Measurements from ENCODE around the gene RNF7.
"Not testable (repeated sequence)": the region's sequence is repeated elsewhere in the genome, so short reads cannot be mapped to it uniquely, and the experiment has no call there.

The RNF7 gene

DNA sequence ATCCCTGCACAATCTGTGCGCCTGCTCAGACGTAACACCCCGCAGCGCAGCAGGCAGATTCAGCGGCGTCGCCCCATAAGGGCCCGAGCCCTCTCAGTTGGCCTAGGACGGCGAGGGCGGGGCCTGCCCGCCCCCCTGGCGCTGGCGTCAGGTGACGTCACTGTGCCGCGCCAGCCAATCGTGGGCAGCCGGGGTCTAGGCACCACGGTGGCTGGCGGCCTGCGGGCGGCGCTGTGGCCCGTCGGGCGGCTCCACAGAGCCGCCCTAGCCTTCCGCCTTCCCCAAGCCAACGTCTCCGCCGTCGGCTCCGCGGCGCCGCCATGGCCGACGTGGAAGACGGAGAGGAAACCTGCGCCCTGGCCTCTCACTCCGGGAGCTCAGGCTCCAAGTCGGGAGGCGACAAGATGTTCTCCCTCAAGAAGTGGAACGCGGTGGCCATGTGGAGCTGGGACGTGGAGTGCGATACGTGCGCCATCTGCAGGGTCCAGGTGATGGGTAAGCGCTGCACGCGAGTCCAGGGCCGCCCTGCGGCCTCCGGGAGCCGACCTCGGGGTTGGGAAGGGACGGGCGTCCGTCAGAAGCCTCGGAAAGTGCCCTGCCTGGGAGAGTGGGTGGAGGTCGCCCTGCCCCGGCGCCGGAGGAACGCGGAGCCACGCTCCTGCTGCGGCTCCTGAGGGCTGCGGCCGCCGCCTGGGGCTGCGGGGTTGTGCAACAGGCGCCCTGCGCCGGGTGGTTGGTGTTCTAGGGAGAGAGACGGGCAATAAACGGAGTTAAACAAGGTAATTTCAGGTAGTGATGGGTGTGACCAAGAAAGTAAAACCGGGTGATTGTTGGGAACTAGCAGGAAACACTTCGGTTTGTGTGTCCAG, at the start of gene RNF7:
RNF7 (plus strand) TSS at position 277 of the 869 bp plus-strand sequence; CDS start at position 321, 44 bp downstream.
- DNase-seq (ENCODE audit: low spot score) = peak; percentile 75

DNA sequence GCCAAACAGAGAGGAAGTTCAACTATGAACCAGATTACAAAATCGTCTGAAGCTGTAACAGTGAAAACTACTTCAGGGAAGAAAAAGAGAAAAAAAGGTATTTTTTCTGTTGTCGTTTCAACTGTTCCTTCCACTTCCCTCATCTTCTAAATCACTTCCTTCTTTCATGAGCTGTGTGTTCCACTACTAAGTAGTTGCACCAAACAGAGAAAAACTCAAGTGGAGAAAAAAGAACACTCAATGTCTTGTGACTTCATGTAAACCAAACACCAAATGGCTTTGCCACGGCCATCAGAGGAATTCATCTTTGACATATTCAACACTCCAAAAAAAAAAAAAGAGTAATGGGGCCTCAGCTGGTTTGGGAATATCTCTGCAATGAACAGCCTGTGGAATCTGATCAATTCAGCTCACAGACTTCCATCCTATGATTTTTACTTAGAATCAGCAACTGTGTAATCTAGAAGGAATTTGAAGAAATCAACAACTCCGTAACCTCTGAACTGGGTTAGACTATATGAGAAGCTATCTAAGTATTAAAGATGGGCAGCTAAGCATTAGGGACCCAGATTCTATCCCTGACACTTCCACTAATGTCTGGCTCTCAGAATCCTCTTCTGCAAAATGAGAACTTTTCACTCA, 47.5 kb upstream of the RNF7 start:
- no peak for DNase-seq (ENCODE audit: low spot score)

DNA sequence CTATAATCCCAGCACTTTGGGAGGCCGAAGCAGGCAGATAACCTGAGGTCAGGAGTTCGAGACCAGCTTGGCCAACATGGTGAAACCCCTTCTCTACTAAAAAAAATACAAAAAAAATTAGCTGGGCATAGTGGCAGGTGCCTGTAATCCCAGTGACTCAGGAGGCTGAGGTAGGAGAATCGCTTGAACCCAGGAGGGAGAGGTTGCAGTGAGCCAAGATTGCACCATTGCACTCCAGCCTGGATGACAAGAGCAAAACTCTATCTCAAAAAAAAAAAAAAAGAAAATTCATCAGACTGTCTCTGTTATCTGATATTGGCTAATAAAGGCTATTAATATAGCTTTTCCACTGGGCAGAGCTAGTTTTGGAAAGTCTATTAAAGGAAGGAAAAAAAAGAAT, 46.6 kb upstream of the RNF7 start:
- DNase-seq (ENCODE audit: low spot score) = not testable (repeated sequence)

DNA sequence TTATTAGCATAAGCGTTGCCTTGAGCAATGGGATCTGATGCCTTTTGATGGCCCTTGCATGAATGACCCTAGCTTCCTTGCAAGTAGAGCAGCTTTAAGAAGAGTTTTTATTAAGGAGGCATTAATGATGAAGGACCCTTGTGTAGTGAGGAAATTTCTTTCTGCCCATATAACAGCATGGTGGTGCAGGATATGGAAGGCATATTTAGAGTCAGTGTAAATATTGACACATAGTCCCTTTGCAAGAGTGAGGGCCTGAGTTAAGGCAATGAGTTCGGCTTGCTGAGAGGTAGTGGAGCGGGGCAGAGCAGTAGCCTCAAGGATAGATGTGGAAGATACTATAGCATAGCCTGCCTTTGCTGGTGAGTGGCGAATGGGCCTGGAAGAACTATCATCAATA, 45.1 kb upstream of the RNF7 start:
- DNase-seq (ENCODE audit: low spot score) = not testable (repeated sequence)

DNA sequence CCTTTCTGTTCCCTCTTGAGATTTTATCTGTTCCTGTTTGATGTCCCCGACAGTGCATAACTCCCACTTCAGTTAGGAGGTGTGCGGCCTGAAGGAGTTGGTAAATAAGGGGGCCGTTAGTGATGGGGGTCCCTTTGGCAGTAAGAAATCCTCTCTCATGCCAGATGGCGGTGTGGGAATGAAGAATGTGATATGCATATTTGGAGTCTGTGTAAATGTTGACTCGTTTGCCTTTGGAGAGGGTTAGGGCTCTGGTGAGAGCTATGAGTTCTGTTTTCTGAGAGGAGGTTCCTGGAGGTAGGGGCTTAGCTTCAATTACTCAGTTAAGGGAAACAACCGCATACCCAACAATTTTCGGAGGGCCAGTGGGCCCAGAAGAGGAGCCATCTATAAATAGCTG, 38.8 kb upstream of the RNF7 start:
- DNase-seq (ENCODE audit: low spot score) = no peak

DNA sequence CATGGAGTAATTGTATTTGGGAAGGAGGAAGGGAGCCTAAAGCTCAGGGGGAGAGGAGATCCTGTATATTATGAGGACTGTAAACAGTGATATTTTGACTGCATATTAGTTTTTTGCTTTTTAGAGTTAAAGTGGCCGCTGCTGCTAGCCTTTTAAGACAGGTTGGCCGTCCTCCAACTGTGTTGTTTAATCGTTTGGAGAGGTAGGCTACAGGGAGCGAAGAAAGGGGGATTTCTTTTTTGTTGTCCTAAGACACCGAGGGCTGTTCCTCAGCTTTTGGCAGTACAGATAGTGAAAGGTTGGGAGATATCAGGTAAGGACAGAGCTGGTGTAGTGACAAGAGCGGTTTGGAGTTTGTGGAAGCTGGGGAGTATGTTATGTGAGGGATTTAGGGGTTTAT, 38.2 kb upstream of the RNF7 start:
- DNase-seq (ENCODE audit: low spot score) = no peak

DNA sequence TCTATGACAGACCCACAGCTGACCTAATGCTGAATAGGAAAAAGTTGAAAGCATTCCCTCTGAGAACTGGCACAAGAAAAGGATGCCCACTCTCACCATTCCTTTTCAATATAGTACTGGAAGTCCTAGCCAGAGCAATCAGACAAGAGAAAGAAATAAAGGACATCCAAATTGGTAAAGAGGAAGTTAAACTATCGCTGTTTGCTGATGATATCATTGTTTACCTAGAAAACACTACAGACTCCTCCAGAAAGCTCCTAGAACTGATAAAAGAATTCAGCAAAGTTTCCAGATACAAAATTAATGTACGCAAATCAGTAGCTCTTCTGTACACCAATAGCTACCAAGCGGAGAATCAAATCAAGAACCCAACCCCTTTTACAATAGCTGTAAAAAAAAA, 34.7 kb upstream of the RNF7 start:
- DNase-seq (ENCODE audit: low spot score) = not testable (repeated sequence)

DNA sequence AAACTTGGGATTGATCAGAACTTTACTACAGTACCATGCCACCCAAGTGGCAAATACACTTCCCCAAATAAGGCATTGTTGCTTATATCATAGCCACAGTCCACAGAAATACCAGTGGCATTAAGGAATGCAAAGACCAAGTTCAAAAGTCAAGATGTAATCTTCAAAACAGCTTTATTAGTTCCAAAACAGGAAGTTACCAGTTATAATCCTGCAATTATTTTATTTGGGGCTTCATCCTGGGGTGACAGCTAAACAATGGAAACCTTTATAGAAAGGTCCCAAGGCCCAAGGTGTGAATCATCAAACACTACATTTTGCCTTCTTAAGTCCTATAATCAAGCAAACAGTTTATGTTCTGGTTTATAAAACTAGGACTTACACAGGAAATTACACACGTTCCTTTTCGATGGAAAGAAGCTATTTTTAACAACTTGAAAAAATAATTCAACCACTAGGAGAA, 30.3 kb upstream of the RNF7 start:
- DNase-seq (ENCODE audit: low spot score) = no peak

DNA sequence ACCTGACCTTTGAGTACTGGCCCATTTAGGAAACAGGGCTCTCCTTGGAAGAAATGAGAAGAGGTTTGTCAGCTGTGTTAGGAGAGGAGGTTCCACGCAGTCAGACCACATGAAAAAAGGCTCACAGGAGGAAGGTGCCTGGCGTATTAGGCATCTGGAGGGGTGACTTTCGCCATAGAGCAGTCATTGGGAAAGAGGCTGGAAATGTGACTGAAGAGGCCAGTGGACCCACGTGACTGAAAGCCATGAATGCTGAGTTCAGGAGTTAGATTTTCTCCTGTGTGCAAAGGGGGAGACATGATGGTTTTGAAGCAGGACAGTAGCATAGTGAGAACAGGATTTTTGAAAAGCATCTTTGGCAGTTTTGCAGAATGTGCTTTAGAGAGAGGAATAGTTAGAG, 29.7 kb upstream of the RNF7 start:
- no peak for DNase-seq (ENCODE audit: low spot score)

DNA sequence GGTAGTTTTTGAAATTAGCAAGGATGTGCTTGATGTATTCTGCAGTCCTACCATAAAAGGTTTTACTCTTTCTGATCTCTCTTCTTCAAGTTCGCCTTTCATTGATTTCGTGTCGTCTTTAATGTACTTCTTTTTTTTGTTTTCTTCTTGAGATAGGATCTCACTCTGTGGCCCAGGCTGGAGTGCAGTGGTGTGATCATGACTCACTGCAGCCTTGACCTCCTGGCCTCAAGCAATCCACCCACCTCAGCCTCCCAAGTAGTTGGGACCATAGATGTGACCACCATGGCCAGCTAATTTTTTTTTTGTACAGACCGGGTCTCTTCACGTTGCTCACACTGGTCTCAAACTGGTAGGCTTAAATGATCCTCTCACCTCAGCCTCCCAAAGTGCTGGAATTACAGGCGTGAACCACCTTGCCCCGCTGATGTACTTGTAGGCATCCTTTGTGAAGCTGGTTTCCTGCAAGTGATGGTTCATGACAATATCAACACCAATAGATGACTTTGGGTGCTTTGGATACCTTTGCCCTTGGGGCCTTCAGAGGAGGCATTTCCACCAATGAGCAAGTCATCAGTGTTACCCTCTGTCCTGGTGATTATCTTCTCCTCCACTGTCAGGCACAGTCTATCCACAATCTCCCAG, 28.9 kb upstream of the RNF7 start:
- DNase-seq (ENCODE audit: low spot score) = no peak

DNA sequence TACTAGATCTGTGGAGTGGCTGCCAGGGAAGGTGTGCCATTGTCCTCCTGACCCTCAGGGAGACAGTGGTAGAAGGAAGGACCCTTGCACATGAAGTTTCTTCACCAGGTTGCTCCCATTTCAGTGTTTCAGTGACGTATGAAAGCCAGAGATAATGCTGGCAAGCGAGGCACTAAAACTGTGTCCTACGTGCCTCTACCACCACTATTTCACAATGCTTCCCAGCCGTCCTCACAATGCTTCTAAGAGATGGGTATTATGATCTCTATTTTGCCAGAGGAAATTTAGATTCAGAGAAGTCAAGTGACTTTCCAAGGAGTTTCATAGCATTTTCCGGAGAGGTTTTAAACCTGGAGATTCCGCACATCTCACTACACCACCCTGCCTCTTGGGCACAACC, 28.0 kb upstream of the RNF7 start:
- no peak for DNase-seq (ENCODE audit: low spot score)

DNA sequence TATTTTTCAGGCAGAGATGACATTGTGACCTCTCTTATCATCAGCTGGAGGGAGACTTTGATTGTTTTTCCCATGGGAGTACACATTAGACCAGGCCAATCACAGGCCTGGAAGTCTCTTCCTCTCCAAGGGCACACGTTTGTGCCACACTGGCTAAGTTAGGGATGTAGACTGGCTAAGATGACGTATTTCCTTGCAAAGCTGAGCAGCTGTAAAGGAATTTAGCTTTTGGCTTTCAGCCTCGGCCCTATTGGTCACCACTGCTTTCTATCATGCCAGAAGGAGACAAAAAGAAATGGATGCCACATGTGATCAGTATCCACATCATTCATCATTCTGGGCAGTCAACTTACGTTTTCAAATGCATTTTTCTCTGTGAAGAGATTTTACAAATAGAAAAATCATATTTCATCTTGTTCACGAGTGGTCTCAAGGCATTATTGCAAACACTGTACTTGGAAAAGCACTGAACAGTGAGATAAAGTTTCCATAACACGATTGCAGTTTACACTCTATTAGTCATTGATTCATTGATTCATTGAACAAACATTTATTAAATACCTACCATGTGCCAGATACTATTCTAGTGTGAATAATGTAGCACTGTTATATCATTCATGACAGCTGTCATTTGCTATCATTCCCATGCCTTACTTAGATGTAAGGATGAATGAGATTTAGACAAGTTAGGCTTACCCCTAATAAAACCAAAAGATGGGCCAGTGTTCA, 27.0 kb upstream of the RNF7 start:
- DNase-seq (ENCODE audit: low spot score) = no peak

DNA sequence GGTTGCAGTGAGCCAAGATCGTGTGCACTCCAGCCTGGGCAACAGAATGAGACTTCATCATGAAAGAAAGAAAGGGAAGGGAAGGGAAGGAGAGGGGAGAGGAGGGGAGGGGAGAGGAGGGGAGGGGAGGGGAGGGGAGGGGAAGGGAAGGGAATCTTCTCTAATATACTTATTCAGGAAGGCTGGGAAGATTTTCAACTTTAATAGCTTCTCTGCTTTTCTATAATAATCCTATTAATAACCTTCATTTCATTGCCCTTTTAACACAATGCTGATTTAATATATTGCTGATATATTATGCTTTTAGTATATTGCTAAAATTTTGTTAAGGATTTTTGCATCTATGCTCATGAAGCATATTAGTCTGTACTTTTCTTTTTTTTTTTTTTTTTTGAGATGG, 23.4 kb upstream of the RNF7 start:
- no peak for DNase-seq (ENCODE audit: low spot score)

DNA sequence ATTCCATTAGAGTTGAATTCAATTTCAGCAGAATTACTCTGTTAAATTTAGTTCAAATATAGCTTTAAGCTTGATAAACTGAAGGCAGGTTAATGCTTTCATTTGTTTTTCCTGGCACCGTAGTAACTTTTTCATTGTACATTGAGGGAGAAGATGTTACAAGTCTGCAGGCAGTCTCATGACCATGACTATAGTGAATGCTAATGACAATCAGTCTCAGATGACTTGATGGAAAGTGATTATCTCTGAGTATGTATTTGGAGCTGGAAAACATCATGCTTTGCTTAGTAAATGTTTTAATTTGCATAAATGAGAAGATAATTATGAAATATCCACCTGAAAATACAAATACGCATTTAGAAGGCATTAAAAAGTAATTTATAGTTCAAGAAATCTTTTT, 16.0 kb upstream of the RNF7 start:
- no peak for DNase-seq (ENCODE audit: low spot score)

DNA sequence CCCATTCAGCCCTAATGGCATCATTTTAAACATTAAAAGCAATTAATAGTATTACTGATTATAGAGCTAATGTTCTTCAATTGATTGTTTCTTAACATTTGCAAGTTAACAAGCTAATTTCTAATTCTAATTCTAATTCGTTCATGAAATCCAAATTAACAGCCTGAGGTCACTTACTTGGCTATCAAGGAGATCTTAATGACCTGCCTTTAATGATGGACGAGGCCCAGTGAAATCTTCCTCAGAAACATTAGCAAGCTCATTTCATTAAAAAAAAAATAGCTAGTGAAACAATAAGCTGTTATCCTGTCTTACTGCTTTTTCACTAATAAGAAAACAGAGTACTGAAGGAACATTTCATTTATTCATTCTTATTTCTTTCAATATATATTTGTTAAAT, 15.4 kb upstream of the RNF7 start:
- DNase-seq (ENCODE audit: low spot score) = no peak

DNA sequence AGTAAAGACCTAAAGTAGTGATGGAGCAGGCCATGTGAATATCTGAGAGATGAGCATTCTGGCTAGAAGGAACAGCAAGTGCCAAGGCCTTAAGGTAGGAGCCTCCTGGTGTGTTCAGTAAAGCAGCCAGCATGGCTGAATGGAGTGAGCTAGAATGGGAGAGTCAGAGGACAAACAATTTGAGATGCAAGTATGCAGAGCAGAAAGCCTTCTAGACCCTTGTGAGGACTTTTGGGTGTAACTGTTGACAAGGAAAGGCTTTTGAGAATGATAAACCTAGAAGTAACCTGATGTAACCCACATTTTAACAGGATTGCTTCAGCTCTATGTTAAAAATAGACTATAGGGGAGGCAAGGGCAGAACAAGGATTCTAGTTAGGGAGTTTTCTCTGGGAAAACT, 14.8 kb upstream of the RNF7 start:
- no peak for DNase-seq (ENCODE audit: low spot score)

DNA sequence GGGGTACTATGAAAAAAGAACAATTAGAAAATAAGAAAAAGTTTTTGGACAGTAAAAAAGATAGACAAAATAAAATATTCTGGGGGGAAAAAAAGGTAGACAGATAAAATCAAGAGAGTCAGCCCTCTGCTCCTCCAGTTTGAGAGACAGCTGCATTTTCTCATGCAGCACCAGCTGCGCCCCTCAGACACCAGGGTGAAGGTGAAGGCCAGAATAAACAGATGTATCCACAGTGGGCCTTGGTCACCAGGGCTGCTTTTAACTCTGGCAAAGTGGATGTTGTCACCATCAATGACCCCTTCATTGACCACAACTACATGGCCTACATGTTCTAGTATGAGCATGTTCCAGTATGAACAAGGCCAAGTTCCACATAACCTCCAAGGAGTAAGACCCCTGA, 13.9 kb upstream of the RNF7 start:
- DNase-seq (ENCODE audit: low spot score) = no peak

DNA sequence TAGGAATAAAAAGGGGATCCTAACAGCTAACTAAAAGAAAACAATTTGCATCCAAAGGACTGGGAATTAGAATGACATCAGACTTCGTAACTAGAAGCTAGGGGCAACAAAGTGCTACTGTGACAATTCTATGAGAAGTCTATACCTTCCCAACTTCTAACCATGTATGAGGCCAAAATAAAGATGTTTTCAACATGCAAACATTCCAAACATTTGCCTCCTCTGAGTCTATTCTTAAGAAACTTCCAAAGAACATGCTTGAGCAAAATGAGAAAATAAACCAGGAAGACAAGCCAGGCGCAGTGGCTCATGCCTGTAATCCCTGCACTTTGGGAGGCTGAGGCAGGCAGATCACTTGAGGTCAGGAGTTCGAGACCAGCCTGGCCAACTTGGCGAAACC, 13.1 kb upstream of the RNF7 start:
- DNase-seq (ENCODE audit: low spot score) = no peak

DNA sequence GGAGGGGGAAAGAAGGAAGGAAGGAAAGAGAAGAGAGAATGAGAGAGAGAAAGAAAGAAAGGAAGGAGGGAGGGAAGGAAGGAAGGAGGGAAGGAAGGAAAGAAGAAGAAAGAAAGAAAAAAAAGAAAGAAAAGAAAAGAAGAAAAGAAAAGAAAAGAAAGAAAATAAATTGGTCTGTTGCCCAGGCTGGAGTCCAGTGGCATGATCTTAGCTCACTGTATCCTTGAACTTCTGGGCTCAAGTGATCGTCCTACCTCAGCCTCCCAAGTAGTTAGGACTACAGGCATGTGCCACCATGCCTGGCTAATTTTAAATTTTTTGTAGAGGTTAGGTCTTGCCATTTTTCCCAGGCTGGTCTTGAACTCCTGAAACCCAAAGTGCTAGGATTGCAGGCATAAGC, 11.6 kb upstream of the RNF7 start:
- DNase-seq (ENCODE audit: low spot score) = no peak

DNA sequence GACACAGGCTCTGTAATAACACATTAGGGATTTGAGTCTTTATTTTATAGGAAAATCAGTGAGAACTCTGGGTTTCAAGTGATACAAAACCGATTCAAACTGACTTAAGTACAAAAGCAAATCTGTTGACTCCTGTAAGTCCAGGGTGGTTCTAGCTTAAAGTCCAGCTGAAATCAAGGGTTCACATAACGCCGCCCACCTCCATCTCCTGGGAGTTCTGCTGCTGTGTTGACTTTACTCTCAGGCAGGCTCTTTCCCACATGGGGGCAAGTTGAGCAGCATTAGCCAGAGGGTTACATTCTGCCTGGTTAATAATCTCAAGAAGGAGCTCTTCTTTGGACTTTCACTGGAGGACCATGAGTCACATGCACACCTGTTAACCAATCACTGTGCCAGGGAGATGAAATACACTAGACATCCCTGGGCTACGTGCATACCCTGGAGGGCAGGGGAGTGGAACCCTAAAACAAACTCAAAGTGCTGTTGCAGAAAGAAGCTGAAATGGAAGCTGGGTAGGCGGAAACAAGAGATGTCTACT, 9.7 kb upstream of the RNF7 start:
- DNase-seq (ENCODE audit: low spot score) = peak; percentile 34

DNA sequence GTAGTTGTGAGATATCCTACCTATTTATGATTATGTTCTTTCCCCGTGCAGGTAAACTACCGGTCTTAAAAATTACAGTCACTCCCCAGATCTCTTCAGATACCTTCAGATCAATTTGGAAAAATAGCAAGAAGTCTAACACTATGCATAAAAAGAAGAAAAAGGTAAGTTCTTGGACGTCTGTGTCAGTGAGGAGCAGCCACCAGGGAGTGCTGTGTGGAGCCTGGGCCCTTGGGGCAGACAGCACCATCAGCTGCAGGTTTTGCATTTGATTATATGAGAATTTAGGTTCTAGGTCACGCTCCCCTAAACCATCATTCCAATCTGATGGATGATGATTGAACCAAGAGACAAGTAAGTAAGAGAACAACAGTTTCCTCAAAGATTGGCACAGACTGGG, 8.9 kb upstream of the RNF7 start:
- no peak for DNase-seq (ENCODE audit: low spot score)

DNA sequence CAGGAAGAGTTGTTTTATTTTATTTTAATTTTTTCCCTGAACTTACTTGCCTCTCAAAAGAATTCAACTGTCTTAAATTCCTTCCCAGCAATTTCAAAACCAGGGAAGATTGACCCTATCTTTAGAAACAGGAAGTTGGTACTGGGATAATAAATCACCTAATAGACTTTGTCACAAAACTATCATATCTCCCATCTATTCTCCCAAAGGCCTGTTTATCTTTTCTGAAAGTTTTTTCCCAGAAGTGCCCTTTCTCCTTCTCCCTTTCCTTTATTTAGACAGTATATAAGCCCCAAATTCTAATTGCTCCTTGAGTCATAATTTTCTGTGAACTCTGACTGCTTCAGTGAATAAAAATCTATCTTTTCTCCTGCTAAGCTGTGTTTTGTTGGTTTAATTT, 2.9 kb upstream of the RNF7 start:
- no peak for DNase-seq (ENCODE audit: low spot score)
